K562 (cell line): ENCODE measurements around the gene FEN1. TPM values are rescaled to one million over a fixed set of nuclear protein-coding genes. Genes with fewer than 3 reads are reported as not detected.

Experiments used
- AFF1 ChIP-seq, 2 experiments: fragments of 450-650 bp; IDR thresholded peaks; 2 replicates each; pipeline ENCODE4 v1.6.1; 2018; ENCODE audit warnings: mild to moderate bottlenecking in 2 of 2, low read depth in 1 of 2; ENCODE audit not compliant: partially characterized antibody in 2 of 2
- CBFB ChIP-seq: sonication (generic); formaldehyde crosslinking; IDR thresholded peaks from 2 replicates; pipeline ENCODE4 v1.4.0; 2020; ENCODE audit warnings: mild to moderate bottlenecking, missing genetic modification reagents
- CREB3 ChIP-seq: fragments of 450-650 bp; conservative IDR thresholded peaks from 2 replicates; pipeline ENCODE4 v1.6.1; 2016; ENCODE audit warnings: missing genetic modification characterization, low read depth, mild to moderate bottlenecking, missing compliant biosample characterization, moderate library complexity
- FOSL1 ChIP-seq: fragments of 200-800 bp; sonication (Bioruptor generic); conservative IDR thresholded peaks from 2 replicates; pipeline ENCODE4 v1.6.1; 2016; ENCODE audit warnings: missing genetic modification characterization, missing compliant biosample characterization
- HNRNPLL ChIP-seq: fragments of 200-400 bp; formaldehyde crosslinking; IDR thresholded peaks from 2 replicates; pipeline ENCODE4 v1.6.1; 2017; ENCODE audit warnings: low read length, low read depth, mild to moderate bottlenecking; ENCODE audit not compliant: poor library complexity, severe bottlenecking
- IRF2 ChIP-seq: sonication (generic); formaldehyde crosslinking; IDR thresholded peaks from 2 replicates; pipeline ENCODE4 v1.8.1; 2022; ENCODE audit warnings: mild to moderate bottlenecking, missing genetic modification reagents
- MBD2 ChIP-seq: sonication (generic); IDR thresholded peaks from 2 replicates; pipeline ENCODE4 v1.6.1; 2016; ENCODE audit warnings: low read depth, borderline replicate concordance
- NKRF ChIP-seq: fragments of 450-650 bp; IDR thresholded peaks from 2 replicates; pipeline ENCODE4 v1.6.1; 2016; ENCODE audit warnings: borderline replicate concordance
- TAF9B ChIP-seq: fragments of 450-650 bp; IDR thresholded peaks from 2 replicates; pipeline ENCODE4 v1.6.1; 2018; ENCODE audit warnings: mild to moderate bottlenecking; ENCODE audit not compliant: partially characterized antibody
- ZNF282 ChIP-seq: sonication (generic); formaldehyde crosslinking; IDR thresholded peaks from 2 replicates; pipeline ENCODE4 v1.8.1; 2023; ENCODE audit warnings: missing genetic modification reagents
- polyA plus RNA-seq, 8 experiments: library from polyadenylated mRNA; depleted of rRNA in 4 of 8; stranded (reverse) in 5 of 8; unstranded in 3 of 8; fragments of >200 nt; fragmentation: Nextera tagmentation in 2 of 8; fragmentation: Illumina TruSeq in 1 of 8; extraction: Ambion mirVana in 2 of 8; extraction: Trizol in 1 of 8; gene quantifications; 2 replicates each; pipeline versions ENCODE4 v1.2.1 to v1.2.3, GENCODE V29; 2011 to 2014; ENCODE audit warnings: inconsistent platforms in 1 of 8, missing spikeins in 1 of 8
- total RNA-seq, 7 experiments: library from RNA; depleted of rRNA in 6 of 7; stranded (reverse); fragments of >200 nt in 6 of 7; fragmentation: Illumina TruSeq in 2 of 7; extraction: Trizol in 2 of 7; gene quantifications; 2 replicates each; pipeline versions ENCODE4 v1.2.1 to v1.2.3, GENCODE V29; 2011 to 2021; ENCODE audit warnings: low replicate concordance in 1 of 7

FEN1 gene
- total and polyA plus RNA-seq, 9 of the 15 experiments (the other 6 are each of a cell fraction or from before 2014, with no cell fraction given), result 58.1 to 156 (median 137) TPM

DNA sequence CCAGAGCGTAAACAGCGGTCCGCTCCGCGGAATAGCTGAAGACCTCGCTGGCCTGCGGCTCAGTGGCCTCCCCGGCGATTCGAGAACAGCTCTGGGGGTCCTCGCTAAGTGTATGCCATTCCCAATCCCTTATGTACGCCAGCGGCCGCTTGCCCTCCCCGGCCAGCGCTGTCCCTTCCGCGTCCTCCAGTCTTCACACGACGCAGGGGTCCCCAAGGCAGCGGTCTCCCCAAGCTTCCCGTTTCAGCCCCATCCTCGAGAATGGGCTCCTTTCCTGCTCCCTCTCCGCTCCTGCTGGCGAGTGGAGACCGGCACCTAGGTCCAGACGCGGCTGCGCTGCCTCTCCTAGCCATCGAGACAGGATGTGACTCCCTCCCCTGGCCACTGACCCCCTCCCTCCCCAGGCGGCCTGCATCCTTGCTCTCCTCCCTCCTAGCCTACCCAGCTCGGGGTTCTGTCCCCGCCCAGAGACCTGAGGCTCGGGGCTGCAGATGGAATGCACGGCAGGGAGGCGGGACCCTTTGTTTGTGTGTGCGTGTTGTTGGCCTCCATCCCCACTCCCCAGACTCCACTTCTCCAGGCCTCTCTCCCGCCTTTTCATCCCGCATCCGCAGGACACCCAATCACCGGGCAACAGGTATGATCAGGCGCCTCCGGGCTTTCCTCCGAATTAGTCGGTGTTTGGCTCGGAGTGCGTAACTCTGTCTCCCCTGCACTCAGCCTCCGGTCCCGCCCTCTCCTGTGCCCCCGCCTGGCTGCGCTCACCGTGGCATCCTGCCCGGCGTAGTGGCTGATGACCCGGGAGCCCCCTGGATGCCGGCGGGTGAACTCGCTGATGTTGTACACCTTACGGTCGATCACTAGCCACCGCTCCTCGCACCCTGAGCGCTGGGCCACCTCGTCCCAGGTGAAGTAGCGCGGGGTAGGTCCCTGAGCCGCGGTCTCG, 23.4 kb downstream of the FEN1 start (continued):
- TF ChIP-seq NKRF (peak; percentile 30; the same call in 1 of the 2 replicates), TAF9B (peak; percentile 49), CBFB (CRISPR knock-in tag) (no peak), ZNF282 (CRISPR knock-in tag) (0 out of 2 replicates have a peak, but pooled peaks have one; percentile 34), CREB3 (tag) (0 out of 2 replicates have a peak, but pooled peaks have one; percentile 8), HNRNPLL (peak; percentile 43), IRF2 (CRISPR knock-in tag) (no peak), AFF1 (IDR thresholded peaks at IDR 0.05; ENCODE audit: low read depth in 1 of 2, partially characterized antibody in 2 of 2) (peak in 1 of 2 experiments; percentile 66), MBD2 (peak; percentile 18; the same call in 1 of the 2 replicates), FOSL1 (tag) (0 out of 2 replicates have a peak, but pooled peaks have one; percentile 4)
